SK-N-SH (cell line): Measurements from ENCODE around the gene TNRC6B. TPM values are rescaled to one million over a fixed set of nuclear protein-coding genes. Genes with fewer than 3 reads are reported as not detected.

Source experiments
- CTCF ChIA-PET: fragments of 300-600, 350-600 bp; formaldehyde crosslinking; extraction: SDS; loops from one replicate; lab custom pipeline; 2021; lab: Yijun Ruan, JAX
- POLR2A ChIA-PET: fragments of 350-600 bp; sonication (Branson Sonifier 250); formaldehyde crosslinking; extraction: SDS; loops from one replicate; lab custom pipeline; 2020; ENCODE audit warnings: antibody characterized with exemption, inconsistent platforms; lab: Yijun Ruan, JAX
- DNase-seq: peaks from one replicate; pipeline ENCODE4 v3.0.0; 2012
- H2AFZ ChIP-seq: fragments of 200-600 bp; sonication (generic); 2 replicates; pipeline ENCODE4 v1.8.1; 2016; ENCODE audit warnings: antibody characterized with exemption, mild to moderate bottlenecking, low read depth
- H3F3A ChIP-seq: fragments of 200-600 bp; sonication (generic); replicated peaks from 2 replicates; pipeline ENCODE3; 2016; ENCODE audit warnings: antibody characterized with exemption, mild to moderate bottlenecking; ENCODE audit not compliant: insufficient read depth
- H3K27ac ChIP-seq, 2 experiments: fragments of 200-500 bp in 1 of 2; fragments of 200-600 bp in 1 of 2; sonication (Bioruptor generic) in 1 of 2; sonication (generic), shearing (Covaris generic) in 1 of 2; 2 replicates each; pipeline versions ENCODE4 v1.5.1 to v1.6.1; 2014 to 2016; ENCODE audit warnings: low read depth in 2 of 2, inconsistent platforms in 1 of 2, low read length in 1 of 2, mild to moderate bottlenecking in 1 of 2, mixed read lengths in 1 of 2
- H3K27me3 ChIP-seq: fragments of 200-600 bp; sonication (generic), shearing (Covaris generic); 2 replicates; pipeline ENCODE4 v1.6.1; 2016; ENCODE audit warnings: mixed run types; ENCODE audit not compliant: insufficient read depth
- H3K36me3 ChIP-seq, 2 experiments: fragments of 200-500 bp in 1 of 2; fragments of 200-600 bp in 1 of 2; sonication (Bioruptor generic) in 1 of 2; sonication (generic) in 1 of 2; replicated peaks in 1 of 2; 2 replicates each; pipeline versions ENCODE3 to v1.5.1; 2014 to 2016; ENCODE audit warnings: low read length in 1 of 2, mild to moderate bottlenecking in 1 of 2; ENCODE audit not compliant: insufficient read depth in 2 of 2, control insufficient read depth in 1 of 2
- H3K4me1 ChIP-seq, 2 experiments: fragments of 200-500 bp in 1 of 2; fragments of 200-600 bp in 1 of 2; sonication (Bioruptor generic) in 1 of 2; sonication (generic), shearing (Covaris generic) in 1 of 2; 2 replicates each; pipeline versions ENCODE4 v1.5.1 to v1.6.1; 2014 to 2016; ENCODE audit warnings: low read depth in 1 of 2, low read length in 1 of 2, mixed run types in 1 of 2; ENCODE audit not compliant: insufficient read depth in 2 of 2, control insufficient read depth in 1 of 2
- H3K4me2 ChIP-seq: fragments of 200-600 bp; sonication (generic), shearing (Covaris generic); 2 replicates; pipeline ENCODE4 v1.6.1; 2017; ENCODE audit warnings: mixed run types
- H3K4me3 ChIP-seq, 2 experiments: fragments of 200-500 bp in 1 of 2; fragments of 200-600 bp in 1 of 2; sonication (Bioruptor generic) in 1 of 2; sonication (generic), shearing (Covaris generic) in 1 of 2; 2 replicates each; pipeline versions ENCODE4 v1.5.1 to v1.8.1; 2014 to 2016; ENCODE audit warnings: low read depth in 2 of 2, inconsistent platforms in 1 of 2, low read length in 1 of 2, mild to moderate bottlenecking in 1 of 2, mixed read lengths in 1 of 2, moderate library complexity in 1 of 2
- H3K79me2 ChIP-seq: fragments of 200-600 bp; sonication (generic); 2 replicates; pipeline ENCODE4 v1.8.1; 2017; ENCODE audit warnings: mild to moderate bottlenecking; ENCODE audit not compliant: insufficient read depth
- H3K9ac ChIP-seq: fragments of 200-600 bp; sonication (generic); 2 replicates; pipeline ENCODE4 v1.6.1; 2017; ENCODE audit warnings: mixed run types
- H3K9me2 ChIP-seq: fragments of 200-600 bp; sonication (generic); 2 replicates; pipeline ENCODE4 v1.6.1; 2017; ENCODE audit warnings: mixed run types
- H3K9me3 ChIP-seq: fragments of 200-600 bp; sonication (generic); 2 replicates; pipeline ENCODE4 v1.6.1; 2017; ENCODE audit warnings: mixed run types, mild to moderate bottlenecking, moderate library complexity
- H4K20me1 ChIP-seq: fragments of 200-600 bp; sonication (generic); 2 replicates; pipeline ENCODE4 v1.6.1; 2017; ENCODE audit warnings: mild to moderate bottlenecking, mixed run types; ENCODE audit not compliant: insufficient read depth
- EP300 ChIP-seq, 2 experiments: IDR thresholded peaks; 2 replicates each; pipeline versions ENCODE4 v1.4.0 to v1.6.1; 2012; ENCODE audit warnings: borderline replicate concordance in 1 of 2, low read depth in 1 of 2, low read length in 1 of 2
- FOSL2 ChIP-seq: IDR thresholded peaks from 2 replicates; pipeline ENCODE4 v1.4.0; 2012; ENCODE audit warnings: low read depth, mild to moderate bottlenecking, moderate library complexity, borderline replicate concordance
- FOXM1 ChIP-seq: IDR thresholded peaks from 2 replicates; pipeline ENCODE4 v1.4.0; 2012; ENCODE audit warnings: low read depth, mild to moderate bottlenecking
- GATA2 ChIP-seq: sonication (generic); formaldehyde crosslinking; IDR thresholded peaks from 2 replicates; pipeline ENCODE4 v1.5.0; 2020; ENCODE audit warnings: mild to moderate bottlenecking, missing genetic modification reagents
- JUND ChIP-seq: IDR thresholded peaks from 2 replicates; pipeline ENCODE4 v1.4.0; 2012
- MAX ChIP-seq: IDR thresholded peaks from 2 replicates; pipeline ENCODE4 v1.4.0; 2012; ENCODE audit warnings: low read depth
- NRF1 ChIP-seq: IDR thresholded peaks from 2 replicates; pipeline ENCODE4 v1.6.1; 2012; ENCODE audit warnings: low read depth, mild to moderate bottlenecking, low read length
- RAD21 ChIP-seq: IDR thresholded peaks from 2 replicates; pipeline ENCODE4 v1.6.1; 2012; ENCODE audit warnings: mild to moderate bottlenecking, low read length
- REST ChIP-seq: IDR thresholded peaks from 2 replicates; pipeline ENCODE4 v1.6.1; 2012; ENCODE audit warnings: mild to moderate bottlenecking, low read depth, low read length, moderate library complexity
- SIN3A ChIP-seq: IDR thresholded peaks from 2 replicates; pipeline ENCODE4 v1.6.1; 2012; ENCODE audit warnings: low read depth, mild to moderate bottlenecking, low read length, moderate library complexity, borderline replicate concordance
- USF1 ChIP-seq: IDR thresholded peaks from 2 replicates; pipeline ENCODE4 v1.4.0; 2012; ENCODE audit warnings: low read depth, borderline replicate concordance
- USF2 ChIP-seq: fragments of 150-350 bp; IDR thresholded peaks from 2 replicates; pipeline ENCODE4 v1.6.1; 2017; ENCODE audit warnings: antibody characterized with exemption, low read length, low read depth, borderline replicate concordance
- YY1 ChIP-seq: IDR thresholded peaks from 2 replicates; pipeline ENCODE4 v1.4.0; 2012; ENCODE audit warnings: low read depth, mild to moderate bottlenecking
- WGBS: methylation state at CpG from one replicate; pipeline ENCODE4 v1.1.6; 2017; ENCODE audit warnings: low lambda C conversion rate; 5-methylcytosine and 5-hydroxymethylcytosine counted together
- polyA plus RNA-seq, 3 experiments: library from polyadenylated mRNA; depleted of rRNA; stranded (reverse); fragments of >200 nt; gene quantifications; 2 replicates each; pipeline ENCODE4 v1.2.3, GENCODE V29; 2012

The TNRC6B gene
- polyA plus RNA-seq, 1 of the 3 experiments (the other 2 are of a cell fraction): 1.2 TPM

GRCh38 chr22:40238425-40239344 lies 61.0 kb downstream of the TNRC6B start (continued):
- no peak for TF ChIP-seq USF1

GRCh38 chr22:40239345-40239683 lies 61.6 kb downstream of the TNRC6B start:
- H3K79me2 ChIP-seq: peaks cover 63% of the 10 kb centered on the region
- ChIA-PET POLR2A (no interaction called here), CTCF (no interaction called here)
- H3K4me1 ChIP-seq: peaks cover 7 to 11% of the 10 kb centered on the region in 2 experiments; a peak in 3 of 4 replicates
- H3K4me2 ChIP-seq: peak overlapping the region; percentile 69
- no peaks in the 10 kb centered on the region for H3K27me3 ChIP-seq
- no peak overlapping the region for H2AFZ ChIP-seq
- TF ChIP-seq FOXM1 (no peak), MAX (no peak), USF1 (no peak), YY1 (no peak), GATA2 (CRISPR knock-in tag) (no peak), EP300 (IDR thresholded peaks at IDR 0.05; ENCODE audit: borderline replicate concordance in 1 of 2, low read depth in 1 of 2, low read length in 1 of 2) (no peak), JUND (no peak), FOSL2 (no peak), USF2 (no peak), SIN3A (no peak), RAD21 (no peak), NRF1 (no peak), REST (no peak)
- 46% methylated on average over 2 of the region's 4 CpGs for WGBS
- no peak for DNase-seq
- no peak overlapping the region for H3K9ac ChIP-seq
- peaks cover 9% of the 10 kb centered on the region for H3F3A ChIP-seq
- H3K9me2 ChIP-seq: no peaks in the 10 kb centered on the region
- no peaks in the 10 kb centered on the region for H3K9me3 ChIP-seq
- H3K4me3 ChIP-seq: peak overlapping the region in 1 of 2 experiments; percentile 40; a peak in 2 of 4 replicates
- H3K36me3 ChIP-seq: no peaks in the 10 kb centered on the region
- no peaks in the 10 kb centered on the region for H4K20me1 ChIP-seq
- H3K27ac ChIP-seq: peak overlapping the region in 1 of 2 experiments; percentile 83; a peak in 3 of 4 replicates
